SK-N-SH (cell line): ENCODE data around the gene TCF3. TPM values are rescaled to one million over a fixed set of nuclear protein-coding genes. Genes with fewer than 3 reads are reported as not detected.

ENCODE experiments used
- CTCF ChIA-PET: fragments of 300-600, 350-600 bp; formaldehyde crosslinking; extraction: SDS; loops from one replicate; lab custom pipeline; 2021; lab: Yijun Ruan, JAX
- POLR2A ChIA-PET: fragments of 350-600 bp; sonication (Branson Sonifier 250); formaldehyde crosslinking; extraction: SDS; loops from one replicate; lab custom pipeline; 2020; ENCODE audit warnings: antibody characterized with exemption, inconsistent platforms; lab: Yijun Ruan, JAX
- DNase-seq: peaks from one replicate; pipeline ENCODE4 v3.0.0; 2012
- H2AFZ ChIP-seq: fragments of 200-600 bp; sonication (generic); 2 replicates; pipeline ENCODE4 v1.8.1; 2016; ENCODE audit warnings: antibody characterized with exemption, mild to moderate bottlenecking, low read depth
- H3F3A ChIP-seq: fragments of 200-600 bp; sonication (generic); replicated peaks from 2 replicates; pipeline ENCODE3; 2016; ENCODE audit warnings: antibody characterized with exemption, mild to moderate bottlenecking; ENCODE audit not compliant: insufficient read depth
- H3K27ac ChIP-seq, 2 experiments: fragments of 200-500 bp in 1 of 2; fragments of 200-600 bp in 1 of 2; sonication (Bioruptor generic) in 1 of 2; sonication (generic), shearing (Covaris generic) in 1 of 2; 2 replicates each; pipeline versions ENCODE4 v1.5.1 to v1.6.1; 2014 to 2016; ENCODE audit warnings: low read depth in 2 of 2, inconsistent platforms in 1 of 2, low read length in 1 of 2, mild to moderate bottlenecking in 1 of 2, mixed read lengths in 1 of 2
- H3K27me3 ChIP-seq: fragments of 200-600 bp; sonication (generic), shearing (Covaris generic); 2 replicates; pipeline ENCODE4 v1.6.1; 2016; ENCODE audit warnings: mixed run types; ENCODE audit not compliant: insufficient read depth
- H3K36me3 ChIP-seq, 2 experiments: fragments of 200-500 bp in 1 of 2; fragments of 200-600 bp in 1 of 2; sonication (Bioruptor generic) in 1 of 2; sonication (generic) in 1 of 2; replicated peaks in 1 of 2; 2 replicates each; pipeline versions ENCODE3 to v1.5.1; 2014 to 2016; ENCODE audit warnings: low read length in 1 of 2, mild to moderate bottlenecking in 1 of 2; ENCODE audit not compliant: insufficient read depth in 2 of 2, control insufficient read depth in 1 of 2
- H3K4me1 ChIP-seq, 2 experiments: fragments of 200-500 bp in 1 of 2; fragments of 200-600 bp in 1 of 2; sonication (Bioruptor generic) in 1 of 2; sonication (generic), shearing (Covaris generic) in 1 of 2; 2 replicates each; pipeline versions ENCODE4 v1.5.1 to v1.6.1; 2014 to 2016; ENCODE audit warnings: low read depth in 1 of 2, low read length in 1 of 2, mixed run types in 1 of 2; ENCODE audit not compliant: insufficient read depth in 2 of 2, control insufficient read depth in 1 of 2
- H3K4me2 ChIP-seq: fragments of 200-600 bp; sonication (generic), shearing (Covaris generic); 2 replicates; pipeline ENCODE4 v1.6.1; 2017; ENCODE audit warnings: mixed run types
- H3K4me3 ChIP-seq, 2 experiments: fragments of 200-500 bp in 1 of 2; fragments of 200-600 bp in 1 of 2; sonication (Bioruptor generic) in 1 of 2; sonication (generic), shearing (Covaris generic) in 1 of 2; 2 replicates each; pipeline versions ENCODE4 v1.5.1 to v1.8.1; 2014 to 2016; ENCODE audit warnings: low read depth in 2 of 2, inconsistent platforms in 1 of 2, low read length in 1 of 2, mild to moderate bottlenecking in 1 of 2, mixed read lengths in 1 of 2, moderate library complexity in 1 of 2
- H3K79me2 ChIP-seq: fragments of 200-600 bp; sonication (generic); 2 replicates; pipeline ENCODE4 v1.8.1; 2017; ENCODE audit warnings: mild to moderate bottlenecking; ENCODE audit not compliant: insufficient read depth
- H3K9ac ChIP-seq: fragments of 200-600 bp; sonication (generic); 2 replicates; pipeline ENCODE4 v1.6.1; 2017; ENCODE audit warnings: mixed run types
- H3K9me2 ChIP-seq: fragments of 200-600 bp; sonication (generic); 2 replicates; pipeline ENCODE4 v1.6.1; 2017; ENCODE audit warnings: mixed run types
- H3K9me3 ChIP-seq: fragments of 200-600 bp; sonication (generic); 2 replicates; pipeline ENCODE4 v1.6.1; 2017; ENCODE audit warnings: mixed run types, mild to moderate bottlenecking, moderate library complexity
- H4K20me1 ChIP-seq: fragments of 200-600 bp; sonication (generic); 2 replicates; pipeline ENCODE4 v1.6.1; 2017; ENCODE audit warnings: mild to moderate bottlenecking, mixed run types; ENCODE audit not compliant: insufficient read depth
- CTCF ChIP-seq: fragments of 200-600 bp; sonication (generic); IDR thresholded peaks from 2 replicates; pipeline ENCODE4 v1.6.1; 2017; ENCODE audit warnings: antibody characterized with exemption, mild to moderate bottlenecking, moderate library complexity
- EZH2phosphoT487 ChIP-seq: fragments of 200-600 bp; sonication (generic); IDR thresholded peaks from 2 replicates; pipeline ENCODE4 v1.6.1; 2017; ENCODE audit warnings: low read depth, mixed run types, mild to moderate bottlenecking, antibody characterized with exemption, moderate library complexity, borderline replicate concordance
- FOSL2 ChIP-seq: IDR thresholded peaks from 2 replicates; pipeline ENCODE4 v1.4.0; 2012; ENCODE audit warnings: low read depth, mild to moderate bottlenecking, moderate library complexity, borderline replicate concordance
- FOXJ3 ChIP-seq: sonication (generic); formaldehyde crosslinking; IDR thresholded peaks from 2 replicates; pipeline ENCODE4 v1.5.1; 2020; ENCODE audit warnings: mild to moderate bottlenecking, missing genetic modification reagents
- MAX ChIP-seq: IDR thresholded peaks from 2 replicates; pipeline ENCODE4 v1.4.0; 2012; ENCODE audit warnings: low read depth
- MEF2A ChIP-seq: IDR thresholded peaks from 2 replicates; pipeline ENCODE4 v1.4.0; 2012; ENCODE audit warnings: low read depth, borderline replicate concordance
- MXI1 ChIP-seq: IDR thresholded peaks from 2 replicates; pipeline ENCODE4 v1.6.1; 2012; ENCODE audit warnings: mild to moderate bottlenecking, low read depth, low read length, improper control_type of control experiment
- NFIC ChIP-seq: IDR thresholded peaks from 2 replicates; pipeline ENCODE4 v1.4.0; 2012; ENCODE audit warnings: borderline replicate concordance
- NRF1 ChIP-seq: IDR thresholded peaks from 2 replicates; pipeline ENCODE4 v1.6.1; 2012; ENCODE audit warnings: low read depth, mild to moderate bottlenecking, low read length
- PBX3 ChIP-seq: IDR thresholded peaks from 2 replicates; pipeline ENCODE4; 2012
- RAD21 ChIP-seq: IDR thresholded peaks from 2 replicates; pipeline ENCODE4 v1.6.1; 2012; ENCODE audit warnings: mild to moderate bottlenecking, low read length
- RCOR1 ChIP-seq: fragments of 150-350 bp; IDR thresholded peaks from 2 replicates; pipeline ENCODE4 v1.6.1; 2017; ENCODE audit warnings: antibody characterized with exemption, low read length
- REST ChIP-seq: IDR thresholded peaks from 2 replicates; pipeline ENCODE4 v1.6.1; 2012; ENCODE audit warnings: mild to moderate bottlenecking, low read depth, low read length, moderate library complexity
- RXRA ChIP-seq: IDR thresholded peaks from 2 replicates; pipeline ENCODE4 v1.4.0; 2012; ENCODE audit warnings: low read depth, mild to moderate bottlenecking, borderline replicate concordance
- SMC3 ChIP-seq: IDR thresholded peaks from 2 replicates; pipeline ENCODE4 v1.6.1; 2012; ENCODE audit warnings: low read depth, low read length, improper control_type of control experiment
- TEAD4 ChIP-seq: IDR thresholded peaks from 2 replicates; pipeline ENCODE4 v1.4.0; 2012; ENCODE audit warnings: mild to moderate bottlenecking, borderline replicate concordance; ENCODE audit not compliant: insufficient read depth
- USF1 ChIP-seq: IDR thresholded peaks from 2 replicates; pipeline ENCODE4 v1.4.0; 2012; ENCODE audit warnings: low read depth, borderline replicate concordance
- YY1 ChIP-seq: IDR thresholded peaks from 2 replicates; pipeline ENCODE4 v1.4.0; 2012; ENCODE audit warnings: low read depth, mild to moderate bottlenecking
- WGBS: methylation state at CpG from one replicate; pipeline ENCODE4 v1.1.6; 2017; ENCODE audit warnings: low lambda C conversion rate; 5-methylcytosine and 5-hydroxymethylcytosine counted together
- polyA plus RNA-seq, 3 experiments: library from polyadenylated mRNA; depleted of rRNA; stranded (reverse); fragments of >200 nt; gene quantifications; 2 replicates each; pipeline ENCODE4 v1.2.3, GENCODE V29; 2012

The TCF3 gene
- polyA plus RNA-seq, 1 of the 3 experiments (the other 2 are of a cell fraction), result 104 TPM

GRCh38 chr19:1627194-1627593, 25.2 kb downstream of the TCF3 start:
- H3K9me2 ChIP-seq, result no peaks in the 10 kb centered on the region
- H3K4me2 ChIP-seq, result no peak overlapping the region
- no peak for DNase-seq
- peaks cover 0 to 45% of the 10 kb centered on the region in 2 experiments for H3K36me3 ChIP-seq
- TF ChIP-seq NRF1, result no peak
- no peak for TF ChIP-seq PBX3
- TF ChIP-seq CTCF, result no peak
- TF ChIP-seq USF1, result no peak
- no peak for TF ChIP-seq FOXJ3 (CRISPR knock-in tag)
- TF ChIP-seq RCOR1, result no peak
- no peak for TF ChIP-seq RXRA
- TF ChIP-seq TEAD4, result no peak
- no peak for TF ChIP-seq MAX
- no peak for TF ChIP-seq EZH2phosphoT487
- TF ChIP-seq, all 33 proteins: peak for 0
- 97% methylated on average over 16 of the region's 17 CpGs for WGBS
- Histone ChIP-seq H3K4me3 (no peak overlapping the region), H3K9me3 (no peaks in the 10 kb centered on the region), H3K27me3 (no peaks in the 10 kb centered on the region), H4K20me1 (peaks cover 15% of the 10 kb centered on the region; the same call in 1 of the 2 replicates), H3F3A (peaks cover 2% of the 10 kb centered on the region), H3K79me2 (peaks cover 11% of the 10 kb centered on the region; the same call in 1 of the 2 replicates), H3K4me1 (no peaks in the 10 kb centered on the region), H2AFZ (no peak overlapping the region), H3K9ac (no peak overlapping the region), H3K27ac (no peak overlapping the region)
- ChIA-PET CTCF (no interaction called here), POLR2A (no interaction called here)

GRCh38 chr19:1626417-1627010, 25.9 kb downstream of the TCF3 start:
- no peaks in the 10 kb centered on the region for H3K27me3 ChIP-seq
- ChIA-PET CTCF (interaction anchor here (0.6 kb wide), 1 partner anchor 46 kb away, joined by 3 read pairs; no protein-coding TSS in a partner anchor), POLR2A (no interaction called here)
- H3K9me2 ChIP-seq, result no peaks in the 10 kb centered on the region
- no peak overlapping the region for H2AFZ ChIP-seq
- H3K4me1 ChIP-seq, result no peaks in the 10 kb centered on the region
- H3K4me2 ChIP-seq, result no peak overlapping the region
- peaks cover 11% of the 10 kb centered on the region; the same call in 1 of the 2 replicates for H3K79me2 ChIP-seq
- H3K36me3 ChIP-seq, result peaks cover 0 to 43% of the 10 kb centered on the region in 2 experiments
- H3K4me3 ChIP-seq, result no peak overlapping the region
- WGBS, result 88% methylated on average over 24 of the region's 32 CpGs
- H3F3A ChIP-seq, result peaks cover 2% of the 10 kb centered on the region
- H3K9me3 ChIP-seq, result no peaks in the 10 kb centered on the region
- no peak overlapping the region for H3K27ac ChIP-seq
- H4K20me1 ChIP-seq, result peaks cover 15% of the 10 kb centered on the region; the same call in 1 of the 2 replicates
- no peak for DNase-seq
- H3K9ac ChIP-seq, result no peak overlapping the region
- TF ChIP-seq NFIC (no peak), REST (no peak), FOSL2 (no peak), MXI1 (no peak), RXRA (no peak), PBX3 (no peak), YY1 (no peak), RAD21 (no peak), MEF2A (no peak), SMC3 (no peak)
